Activated CD8-positive, alpha-beta memory T cell treated with anti-CD3 and anti-CD28 coated beads, Interleukin-2, amount 50 U/mL, for 4 hours (primary cell): Measurements from ENCODE around the gene LATS2.
A peak's percentile ranks its signal among the peaks of the same experiment; 100 is the strongest.
"Not testable (repeated sequence)": the region's sequence is repeated elsewhere in the genome, so short reads cannot be mapped to it uniquely, and the experiment has no call there.

ENCODE experiments used
- DNase-seq: peaks from one replicate; pipeline ENCODE4 v3.0.0-alpha.2; 2020

The LATS2 gene

GRCh38 chr13:21075011-21075378, 13.6 kb upstream of the LATS2 start:
- DNase-seq: peak; percentile 32

- no peak for DNase-seq
Observed at GRCh38 chr13:21074546-21074945, 13.2 kb upstream of the LATS2 start.

GRCh38 chr13:21071924-21072323, 10.5 kb upstream of the LATS2 start:
- DNase-seq: no peak

GRCh38 chr13:21071015-21071414, 9.6 kb upstream of the LATS2 start:
- DNase-seq: no peak

- DNase-seq: no peak
Observed at GRCh38 chr13:21069561-21070004, 8.2 kb upstream of the LATS2 start.

GRCh38 chr13:21067848-21068247, 6.5 kb upstream of the LATS2 start:
- DNase-seq: no peak

- no peak for DNase-seq
Observed at GRCh38 chr13:21066946-21067345, 5.6 kb upstream of the LATS2 start.

GRCh38 chr13:21065686-21066085, 4.3 kb upstream of the LATS2 start:
- DNase-seq: no peak

GRCh38 chr13:21063031-21063430, 1.6 kb upstream of the LATS2 start:
- DNase-seq: no peak

GRCh38 chr13:21060338-21061028, 903 bp downstream of the LATS2 start:
- DNase-seq: no peak

- DNase-seq: no peak
Observed at GRCh38 chr13:21059641-21060337, 1.6 kb downstream of the LATS2 start.

- no peak for DNase-seq
Observed at GRCh38 chr13:21058361-21058760, 3.0 kb downstream of the LATS2 start.

- DNase-seq: no peak
Observed at GRCh38 chr13:21055511-21056045, 5.8 kb downstream of the LATS2 start.

- no peak for DNase-seq
Observed at GRCh38 chr13:21055016-21055415, 6.4 kb downstream of the LATS2 start.

- DNase-seq: no peak
Observed at GRCh38 chr13:21054313-21054712, 7.1 kb downstream of the LATS2 start.

- no peak for DNase-seq
Observed at GRCh38 chr13:21053231-21053630, 8.2 kb downstream of the LATS2 start.

GRCh38 chr13:21051675-21052074, 9.7 kb downstream of the LATS2 start:
- DNase-seq: no peak

- no peak for DNase-seq
Observed at GRCh38 chr13:21050288-21051197, 10.8 kb downstream of the LATS2 start.

GRCh38 chr13:21049731-21050130, 11.7 kb downstream of the LATS2 start:
- not testable (repeated sequence) for DNase-seq

GRCh38 chr13:21048901-21049698, 12.3 kb downstream of the LATS2 start:
- DNase-seq: no peak

- no peak for DNase-seq
Observed at GRCh38 chr13:21047591-21048282, 13.6 kb downstream of the LATS2 start.

- DNase-seq: no peak
Observed at GRCh38 chr13:21047087-21047486, 14.3 kb downstream of the LATS2 start.
